Measurements from ENCODE around the gene RAD18.

RAD18 gene, protein sequence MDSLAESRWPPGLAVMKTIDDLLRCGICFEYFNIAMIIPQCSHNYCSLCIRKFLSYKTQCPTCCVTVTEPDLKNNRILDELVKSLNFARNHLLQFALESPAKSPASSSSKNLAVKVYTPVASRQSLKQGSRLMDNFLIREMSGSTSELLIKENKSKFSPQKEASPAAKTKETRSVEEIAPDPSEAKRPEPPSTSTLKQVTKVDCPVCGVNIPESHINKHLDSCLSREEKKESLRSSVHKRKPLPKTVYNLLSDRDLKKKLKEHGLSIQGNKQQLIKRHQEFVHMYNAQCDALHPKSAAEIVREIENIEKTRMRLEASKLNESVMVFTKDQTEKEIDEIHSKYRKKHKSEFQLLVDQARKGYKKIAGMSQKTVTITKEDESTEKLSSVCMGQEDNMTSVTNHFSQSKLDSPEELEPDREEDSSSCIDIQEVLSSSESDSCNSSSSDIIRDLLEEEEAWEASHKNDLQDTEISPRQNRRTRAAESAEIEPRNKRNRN

GRCh38 chr3:8963137-8963853, at the start of gene RAD18:
RAD18 (minus strand) TSS chr3:8963472; CDS start chr3:8963385, 87 bp downstream.
- in situ Hi-C loops (cut with MboI; ENCODE audit: low sequenced_read_pairs), result no loop called here

DNA sequence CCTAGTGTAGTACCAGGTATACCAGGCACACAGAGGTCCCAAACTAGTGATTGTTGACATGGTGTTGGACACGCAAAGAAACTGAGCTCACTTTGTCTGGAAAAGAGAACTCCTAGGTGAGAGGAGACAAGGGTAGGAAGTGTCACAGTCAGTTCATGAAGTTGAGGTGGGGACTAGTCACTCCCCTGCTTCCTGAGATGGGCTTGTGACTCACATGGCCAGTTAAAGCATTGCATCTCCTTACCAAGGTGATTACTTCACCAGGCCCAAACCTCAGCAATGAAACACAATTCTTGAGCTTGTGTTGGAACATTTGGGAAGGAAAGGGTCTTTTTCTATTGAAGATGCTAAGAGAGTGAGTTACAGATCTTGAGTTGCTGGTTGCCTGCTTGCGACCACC, 49.2 kb upstream of the RAD18 start:
- in situ Hi-C loops (cut with MboI; ENCODE audit: low sequenced_read_pairs), result no loop called here

DNA sequence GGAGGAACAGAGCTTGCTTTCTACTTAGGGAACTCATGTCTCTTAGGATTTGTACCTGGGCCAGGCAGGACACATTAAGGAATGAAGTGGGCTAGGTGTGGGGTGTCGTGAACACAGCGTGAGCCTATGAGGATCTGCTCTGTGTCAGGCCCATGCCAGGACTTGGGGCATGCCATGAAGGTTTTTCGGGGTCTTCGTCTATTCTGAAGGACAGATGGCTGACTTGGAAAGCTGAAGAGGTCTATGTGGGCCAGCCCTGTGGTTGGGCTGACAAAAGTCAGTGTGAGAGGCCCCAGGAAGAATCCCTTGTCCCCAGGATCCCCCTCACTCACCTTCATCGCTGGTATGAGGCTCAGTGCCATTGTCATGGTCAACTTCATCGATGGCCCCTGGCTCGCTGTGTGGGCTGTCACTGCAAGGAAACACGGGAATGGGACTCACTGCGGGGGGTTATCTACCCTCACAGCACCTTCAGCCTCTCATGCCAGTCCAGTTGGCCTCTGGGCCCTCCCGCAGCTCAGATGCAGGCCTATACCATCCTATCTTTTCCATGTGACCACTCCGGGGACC, 46.8 kb upstream of the RAD18 start:
- in situ Hi-C loops (cut with MboI; ENCODE audit: low sequenced_read_pairs), result no loop called here

DNA sequence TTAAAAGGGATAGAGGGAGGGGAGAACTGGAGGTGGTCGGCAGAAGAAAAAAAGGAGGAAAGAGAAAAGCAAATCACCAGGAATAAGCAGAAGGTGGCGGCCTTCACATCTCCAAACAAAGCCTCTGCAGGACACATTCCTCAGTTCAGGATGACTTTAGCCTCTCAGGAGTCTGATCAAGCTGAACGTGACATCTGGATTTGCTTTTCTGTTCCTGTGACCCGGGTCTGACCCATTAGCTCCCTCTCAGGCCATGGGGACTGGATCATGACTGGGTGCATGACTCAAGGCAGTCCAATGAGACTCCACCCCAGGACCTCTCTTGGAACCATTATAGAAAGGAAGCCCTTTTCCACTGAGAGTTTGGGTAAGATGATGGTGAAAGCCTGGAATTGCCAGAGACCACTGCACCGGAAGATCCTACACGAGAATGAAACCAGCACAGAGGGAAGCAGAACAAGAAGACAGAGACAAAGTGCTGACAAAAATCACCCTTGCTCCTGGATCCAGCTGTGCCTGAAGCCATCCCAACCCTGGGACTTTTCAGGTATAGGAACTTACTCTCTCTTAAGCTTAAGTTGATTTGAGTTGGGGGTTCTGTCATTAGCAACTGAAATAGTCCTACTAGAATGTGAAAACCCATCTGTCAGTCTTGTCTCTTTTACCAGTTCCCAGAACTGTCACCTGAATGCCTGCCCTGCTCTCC, 45.4 kb upstream of the RAD18 start:
- in situ Hi-C loops (cut with MboI; ENCODE audit: low sequenced_read_pairs), result no loop called here

DNA sequence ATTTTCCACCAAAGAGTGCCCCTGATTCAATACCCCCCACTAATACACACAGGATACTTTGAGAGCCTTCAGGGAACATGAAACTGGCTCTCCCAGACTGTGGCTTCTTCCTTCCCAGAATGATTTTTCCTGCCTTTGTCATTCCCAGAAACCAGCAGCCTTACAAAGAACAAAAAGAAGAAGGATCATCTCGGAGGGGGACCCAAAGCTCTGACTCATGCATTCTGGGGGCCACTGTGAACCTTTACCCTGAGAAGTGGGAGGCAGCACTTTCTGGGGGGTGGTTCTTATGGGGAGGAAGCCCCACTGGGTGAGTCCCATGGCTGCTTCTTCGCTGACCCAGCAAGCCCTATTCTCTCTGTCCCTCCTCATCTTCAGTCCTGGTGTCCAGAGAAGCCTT, 44.7 kb upstream of the RAD18 start:
- in situ Hi-C loops (cut with MboI; ENCODE audit: low sequenced_read_pairs), result no loop called here

DNA sequence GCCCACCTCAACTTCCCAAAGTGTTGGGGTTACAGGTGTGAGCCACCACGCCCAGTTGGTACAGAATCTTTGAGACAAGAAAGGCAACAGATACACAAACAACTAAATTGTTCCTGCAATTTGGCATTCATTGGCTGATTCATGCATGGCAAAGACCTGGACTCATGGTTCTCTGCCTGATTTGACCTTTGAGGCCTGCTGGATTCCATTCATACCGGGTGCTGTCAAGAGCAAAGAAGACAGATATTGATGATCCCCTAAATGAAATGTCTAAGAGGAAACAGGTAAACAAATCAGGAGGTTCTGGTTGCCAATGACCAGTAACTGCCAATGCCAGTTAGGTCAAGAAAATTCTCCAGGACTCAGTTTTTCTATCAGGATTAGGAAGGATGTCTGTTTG, 43.9 kb upstream of the RAD18 start:
- in situ Hi-C loops (cut with MboI; ENCODE audit: low sequenced_read_pairs), result no loop called here

DNA sequence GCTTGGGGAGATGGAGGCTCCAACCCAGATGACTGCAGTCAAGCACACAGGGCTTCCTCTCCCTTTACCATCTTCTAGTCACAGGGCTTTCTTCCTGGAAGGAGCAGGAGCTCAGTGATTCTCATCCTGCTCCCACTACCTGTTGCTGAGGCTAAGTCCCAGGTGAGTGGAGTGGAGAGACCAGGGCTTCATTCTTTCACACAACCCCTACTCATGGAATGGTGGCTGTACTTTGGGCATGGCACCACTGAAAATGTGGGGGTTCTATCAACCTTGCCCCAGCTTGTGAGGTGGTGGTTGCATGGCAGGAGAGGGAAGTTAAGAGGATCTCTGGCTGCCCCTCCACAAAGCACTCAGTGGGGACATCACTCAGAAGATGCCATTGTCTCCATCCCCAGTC, 36.8 kb upstream of the RAD18 start:
- in situ Hi-C loops (cut with MboI; ENCODE audit: low sequenced_read_pairs), result no loop called here

GRCh38 chr3:8997151-8997550, 33.9 kb upstream of the RAD18 start:
- in situ Hi-C loops (cut with MboI; ENCODE audit: low sequenced_read_pairs), result no loop called here

- in situ Hi-C loops (cut with MboI; ENCODE audit: low sequenced_read_pairs), result no loop called here
Observed at GRCh38 chr3:8996681-8997121, 33.4 kb upstream of the RAD18 start.

DNA sequence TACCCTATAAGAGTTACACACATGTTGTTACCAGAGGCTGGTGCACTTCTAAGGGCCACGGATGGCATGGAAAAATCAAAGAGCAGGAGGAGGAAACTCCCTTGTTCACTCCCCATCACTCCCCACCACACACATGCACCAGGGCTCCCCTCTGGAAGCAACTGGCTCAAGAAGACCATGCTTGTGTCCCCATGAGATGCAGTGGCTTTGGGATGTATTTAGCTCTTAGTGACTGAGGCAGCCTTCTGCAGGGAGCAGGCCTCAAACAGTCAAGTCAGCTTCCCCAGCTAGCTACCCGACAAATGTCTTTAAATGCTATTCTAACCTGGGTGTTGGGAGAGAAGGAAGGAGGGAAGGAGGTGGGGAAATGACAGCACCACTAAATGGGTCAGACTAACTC, 32.9 kb upstream of the RAD18 start:
- in situ Hi-C loops (cut with MboI; ENCODE audit: low sequenced_read_pairs), result no loop called here

GRCh38 chr3:8994226-8994625, 31.0 kb upstream of the RAD18 start:
- in situ Hi-C loops (cut with MboI; ENCODE audit: low sequenced_read_pairs), result no loop called here

GRCh38 chr3:8993331-8993730, 30.1 kb upstream of the RAD18 start:
- in situ Hi-C loops (cut with MboI; ENCODE audit: low sequenced_read_pairs), result no loop called here

GRCh38 chr3:8992854-8993253, 29.6 kb upstream of the RAD18 start:
- in situ Hi-C loops (cut with MboI; ENCODE audit: low sequenced_read_pairs), result no loop called here

DNA sequence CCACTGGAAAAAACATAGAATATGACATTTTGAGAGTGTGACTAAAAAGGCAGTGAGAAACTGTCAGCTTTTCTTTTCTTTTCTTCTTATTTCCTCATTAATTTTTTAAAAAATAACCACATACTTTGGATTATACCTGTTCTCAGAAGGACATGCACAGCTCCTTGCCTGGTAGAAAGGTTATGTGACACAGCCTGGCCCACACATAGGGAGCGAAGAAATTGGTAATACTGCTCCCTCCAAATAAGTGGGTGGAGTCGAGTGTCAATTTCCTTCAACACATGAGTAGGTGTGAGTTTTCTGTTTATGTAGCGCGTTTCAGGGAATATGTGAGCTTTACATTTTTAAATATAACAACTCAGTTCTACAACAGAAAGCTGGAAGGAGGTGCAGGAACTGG, 28.9 kb upstream of the RAD18 start:
- in situ Hi-C loops (cut with MboI; ENCODE audit: low sequenced_read_pairs), result no loop called here

DNA sequence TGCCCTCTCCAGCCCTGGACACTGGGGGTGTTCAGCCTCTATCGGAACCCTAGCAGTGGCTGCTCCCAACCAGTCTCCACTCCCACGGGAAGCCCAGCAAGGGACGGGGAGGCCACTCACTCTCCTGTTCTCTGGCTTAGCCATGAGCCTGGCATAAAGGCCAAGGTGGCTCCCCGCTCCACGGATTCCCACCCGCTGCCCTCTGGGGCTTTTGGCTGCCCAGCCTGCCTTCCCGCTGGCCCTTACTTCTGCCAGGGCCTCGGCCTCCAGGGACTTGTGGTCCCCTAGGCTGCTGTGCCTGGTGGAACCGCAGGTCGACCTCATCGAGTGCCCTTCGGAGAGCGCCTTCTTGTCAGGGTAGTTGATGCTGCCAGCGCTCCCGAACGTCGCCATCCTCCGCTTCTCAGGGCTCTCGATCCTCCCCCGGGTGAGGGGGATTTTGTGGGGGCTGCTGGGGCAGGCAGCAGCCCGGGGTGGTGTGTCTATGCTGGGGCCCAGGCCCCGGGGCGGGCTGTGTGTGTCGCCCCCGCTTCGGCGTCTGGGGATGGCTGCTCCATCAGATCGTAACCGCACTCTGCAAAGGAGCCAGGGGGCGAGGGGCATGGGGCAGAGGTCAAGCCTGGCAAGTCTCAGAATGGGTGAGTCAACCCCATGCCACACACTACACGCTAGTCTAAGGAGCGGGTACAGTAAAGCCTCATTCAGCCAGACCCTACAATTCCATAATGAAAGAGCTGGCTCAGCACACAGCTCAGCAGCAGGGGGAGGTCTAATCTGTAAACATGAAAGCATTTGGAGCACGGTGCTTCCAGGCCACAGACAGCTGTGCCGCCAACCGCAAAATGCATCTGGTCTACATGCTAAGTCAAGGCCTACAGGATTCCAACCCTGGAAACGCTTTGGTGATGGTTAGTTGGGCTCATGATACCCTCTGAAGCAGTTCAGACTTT, 27.3 kb upstream of the RAD18 start:
- in situ Hi-C loops (cut with MboI; ENCODE audit: low sequenced_read_pairs), result no loop called here

DNA sequence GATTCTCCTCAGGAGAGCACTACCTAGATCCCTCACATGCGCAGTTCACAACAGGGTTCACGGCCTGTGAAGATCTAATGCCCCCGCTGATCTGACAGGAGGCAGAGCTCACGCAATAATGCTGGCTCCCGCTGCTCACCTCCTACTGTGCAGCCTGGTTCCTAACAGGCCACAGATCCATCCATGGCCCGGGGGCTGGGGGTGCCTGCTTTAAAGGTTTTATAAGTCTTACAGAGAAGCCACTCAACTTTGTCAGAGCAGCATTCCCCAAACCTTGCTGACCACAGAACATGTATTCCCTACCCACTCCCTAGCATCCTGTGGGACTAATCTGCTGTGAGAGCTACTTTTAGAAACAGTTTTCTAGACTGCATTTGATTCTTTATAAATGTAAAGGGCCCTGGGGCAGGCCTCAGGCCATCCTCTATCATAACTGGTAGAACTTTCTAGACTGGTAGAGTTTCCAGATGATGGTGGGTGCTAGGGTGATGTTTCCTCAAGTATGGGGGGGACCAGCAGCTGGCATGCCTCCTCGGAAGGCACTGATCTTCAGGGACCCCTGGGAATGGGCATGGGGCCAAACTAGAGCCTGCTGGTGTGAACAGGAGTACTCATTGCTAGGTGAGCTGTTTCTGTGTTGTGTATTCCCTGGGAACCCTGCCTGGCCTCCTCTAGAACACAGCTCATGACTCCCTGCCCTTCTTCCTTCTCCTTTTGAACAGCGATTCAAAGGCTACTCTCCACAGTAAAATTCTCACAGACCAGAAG, 25.7 kb upstream of the RAD18 start:
- in situ Hi-C loops (cut with MboI; ENCODE audit: low sequenced_read_pairs), result no loop called here

DNA sequence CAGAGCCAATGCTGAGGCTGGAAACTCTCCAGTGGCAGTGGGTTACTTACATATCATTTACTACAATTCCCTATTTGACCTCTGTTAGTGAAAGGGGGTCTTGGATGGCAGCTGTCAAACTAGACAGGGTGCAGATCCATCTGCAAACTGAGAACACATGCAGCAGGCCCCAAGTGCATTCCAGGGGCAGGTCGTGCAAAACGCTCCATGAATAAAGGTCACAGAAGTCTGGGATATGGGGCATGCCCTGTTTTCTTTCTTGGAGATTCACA, 25.0 kb upstream of the RAD18 start:
- in situ Hi-C loops (cut with MboI; ENCODE audit: low sequenced_read_pairs), result no loop called here

GRCh38 chr3:8987645-8988383, 24.5 kb upstream of the RAD18 start:
- in situ Hi-C loops (cut with MboI; ENCODE audit: low sequenced_read_pairs), result no loop called here

DNA sequence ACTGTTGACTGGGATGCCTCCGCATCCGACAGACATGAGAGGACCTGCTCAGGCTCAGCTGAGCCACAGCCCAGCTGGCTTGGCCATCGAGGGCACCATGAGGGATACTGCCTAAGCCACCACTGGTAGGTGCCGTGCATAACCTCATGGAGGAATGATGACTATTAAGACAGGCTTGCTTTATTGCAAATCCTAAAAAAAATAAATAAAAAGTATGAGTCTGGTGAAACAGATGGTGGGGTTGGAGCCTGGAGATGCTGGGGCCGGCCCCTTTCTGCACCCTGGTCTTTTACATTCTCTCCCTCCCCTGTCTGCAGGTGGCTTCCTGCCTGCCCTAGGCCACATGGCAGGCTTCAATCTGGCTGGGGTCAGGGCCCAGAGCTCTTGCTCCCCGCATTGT, 24.0 kb upstream of the RAD18 start:
- in situ Hi-C loops (cut with MboI; ENCODE audit: low sequenced_read_pairs), result no loop called here
